ENCODE data around the gene GNAL.

The GNAL gene

DNA sequence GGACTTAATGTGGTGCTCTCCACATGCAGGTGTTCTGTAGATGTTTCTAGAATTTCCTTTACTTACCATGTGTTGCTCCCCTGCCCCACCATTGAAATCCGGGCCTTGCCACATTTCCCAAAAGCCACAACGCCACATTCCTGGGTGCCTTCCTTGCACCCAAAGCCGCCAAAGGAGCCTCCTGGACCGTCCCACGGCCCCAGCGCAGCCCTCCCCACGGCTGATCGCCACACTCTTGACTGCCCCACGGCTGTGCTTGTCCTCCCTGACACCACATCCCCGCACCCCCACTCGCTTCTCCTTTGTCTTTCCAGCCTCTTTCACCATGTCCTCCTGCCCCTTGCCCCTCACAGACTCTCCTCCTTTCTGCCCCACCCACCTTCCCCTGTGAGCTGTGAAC is 121.9 kb downstream of the GNAL start:
- no peak for TF ChIP-seq ESRRG (CRISPR knock-in tag; IDR thresholded peaks at IDR 0.05)
- ATAC-seq, result no peak

DNA sequence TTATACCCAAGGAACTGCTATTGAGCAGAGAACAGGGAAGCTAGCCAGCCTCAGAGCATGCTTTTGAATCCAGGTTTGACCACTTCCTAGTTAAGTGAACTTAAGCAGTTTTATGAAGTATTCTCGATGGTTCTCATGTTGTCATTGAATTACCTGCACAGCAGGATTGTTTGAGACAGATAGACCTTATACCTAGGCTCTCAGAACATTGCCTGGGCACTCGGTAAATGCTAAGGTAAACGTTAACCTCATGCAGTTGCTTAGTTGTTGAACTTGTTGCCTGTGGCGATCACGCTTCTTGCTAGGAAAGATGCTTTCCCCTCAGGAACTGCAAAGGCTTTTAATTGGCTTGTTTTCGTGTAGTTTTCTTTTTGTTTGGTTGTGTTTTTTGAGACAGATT is 128.2 kb downstream of the GNAL start:
- TF ChIP-seq, protein P1, sequence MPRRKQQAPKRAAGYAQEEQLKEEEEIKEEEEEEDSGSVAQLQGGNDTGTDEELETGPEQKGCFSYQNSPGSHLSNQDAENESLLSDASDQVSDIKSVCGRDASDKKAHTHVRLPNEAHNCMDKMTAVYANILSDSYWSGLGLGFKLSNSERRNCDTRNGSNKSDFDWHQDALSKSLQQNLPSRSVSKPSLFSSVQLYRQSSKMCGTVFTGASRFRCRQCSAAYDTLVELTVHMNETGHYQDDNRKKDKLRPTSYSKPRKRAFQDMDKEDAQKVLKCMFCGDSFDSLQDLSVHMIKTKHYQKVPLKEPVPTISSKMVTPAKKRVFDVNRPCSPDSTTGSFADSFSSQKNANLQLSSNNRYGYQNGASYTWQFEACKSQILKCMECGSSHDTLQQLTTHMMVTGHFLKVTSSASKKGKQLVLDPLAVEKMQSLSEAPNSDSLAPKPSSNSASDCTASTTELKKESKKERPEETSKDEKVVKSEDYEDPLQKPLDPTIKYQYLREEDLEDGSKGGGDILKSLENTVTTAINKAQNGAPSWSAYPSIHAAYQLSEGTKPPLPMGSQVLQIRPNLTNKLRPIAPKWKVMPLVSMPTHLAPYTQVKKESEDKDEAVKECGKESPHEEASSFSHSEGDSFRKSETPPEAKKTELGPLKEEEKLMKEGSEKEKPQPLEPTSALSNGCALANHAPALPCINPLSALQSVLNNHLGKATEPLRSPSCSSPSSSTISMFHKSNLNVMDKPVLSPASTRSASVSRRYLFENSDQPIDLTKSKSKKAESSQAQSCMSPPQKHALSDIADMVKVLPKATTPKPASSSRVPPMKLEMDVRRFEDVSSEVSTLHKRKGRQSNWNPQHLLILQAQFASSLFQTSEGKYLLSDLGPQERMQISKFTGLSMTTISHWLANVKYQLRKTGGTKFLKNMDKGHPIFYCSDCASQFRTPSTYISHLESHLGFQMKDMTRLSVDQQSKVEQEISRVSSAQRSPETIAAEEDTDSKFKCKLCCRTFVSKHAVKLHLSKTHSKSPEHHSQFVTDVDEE (CRISPR knock-in tag; IDR thresholded peaks at IDR 0.05), result no peak
- TF ChIP-seq ISL1 (CRISPR knock-in tag; IDR thresholded peaks at IDR 0.05) (no peak), ZC3H10 (CRISPR knock-in tag; IDR thresholded peaks at IDR 0.05) (no peak), OSR1 (CRISPR knock-in tag; IDR thresholded peaks at IDR 0.05) (no peak), ZFP3 (CRISPR knock-in tag; IDR thresholded peaks at IDR 0.05) (no peak), RARB (CRISPR knock-in tag; IDR thresholded peaks at IDR 0.05) (no peak), ESRRG (CRISPR knock-in tag; IDR thresholded peaks at IDR 0.05) (no peak), ZNF8 (CRISPR knock-in tag; IDR thresholded peaks at IDR 0.05) (no peak), TOX (CRISPR knock-in tag; IDR thresholded peaks at IDR 0.05; ENCODE audit: borderline replicate concordance) (no peak), TCF4 (CRISPR knock-in tag; IDR thresholded peaks at IDR 0.05; ENCODE audit: borderline replicate concordance) (no peak)
- TF ChIP-seq, protein P2, sequence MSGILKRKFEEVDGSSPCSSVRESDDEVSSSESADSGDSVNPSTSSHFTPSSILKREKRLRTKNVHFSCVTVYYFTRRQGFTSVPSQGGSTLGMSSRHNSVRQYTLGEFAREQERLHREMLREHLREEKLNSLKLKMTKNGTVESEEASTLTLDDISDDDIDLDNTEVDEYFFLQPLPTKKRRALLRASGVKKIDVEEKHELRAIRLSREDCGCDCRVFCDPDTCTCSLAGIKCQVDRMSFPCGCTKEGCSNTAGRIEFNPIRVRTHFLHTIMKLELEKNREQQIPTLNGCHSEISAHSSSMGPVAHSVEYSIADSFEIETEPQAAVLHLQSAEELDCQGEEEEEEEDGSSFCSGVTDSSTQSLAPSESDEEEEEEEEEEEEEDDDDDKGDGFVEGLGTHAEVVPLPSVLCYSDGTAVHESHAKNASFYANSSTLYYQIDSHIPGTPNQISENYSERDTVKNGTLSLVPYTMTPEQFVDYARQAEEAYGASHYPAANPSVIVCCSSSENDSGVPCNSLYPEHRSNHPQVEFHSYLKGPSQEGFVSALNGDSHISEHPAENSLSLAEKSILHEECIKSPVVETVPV (CRISPR knock-in tag; IDR thresholded peaks at IDR 0.05), result no peak
- no peak for ATAC-seq

DNA sequence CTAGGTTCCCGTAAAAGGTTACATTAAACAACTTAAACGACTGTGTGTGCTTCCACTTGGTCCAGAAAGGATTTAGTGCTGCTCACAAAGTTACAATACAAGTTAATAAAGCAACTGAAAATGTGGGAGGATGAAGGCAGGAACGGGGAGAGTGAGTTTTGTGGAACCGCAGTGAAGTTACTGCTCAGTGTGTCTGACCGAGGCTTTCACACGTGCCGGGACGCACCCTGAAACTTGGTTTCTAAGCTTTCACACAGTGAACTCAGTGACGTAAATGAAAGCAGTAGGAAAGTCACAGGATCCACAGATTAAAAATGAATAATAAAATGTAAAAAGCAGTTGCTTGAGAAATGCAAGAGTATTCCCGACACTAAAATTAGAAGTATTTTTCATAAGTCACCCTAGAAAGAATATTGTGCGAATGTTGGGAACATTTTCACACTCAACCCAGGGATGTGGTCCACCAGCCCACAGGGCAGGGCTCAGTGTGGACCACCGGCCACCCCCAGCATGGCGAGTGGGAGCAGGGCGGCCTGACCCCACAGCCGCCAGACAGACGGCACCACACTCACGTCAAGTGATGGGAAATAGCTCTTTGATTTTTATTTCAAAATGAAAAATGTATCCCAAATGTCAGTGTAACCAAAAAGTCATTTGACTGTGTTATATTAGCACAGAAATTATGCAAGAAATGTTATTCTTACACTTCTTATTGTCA is 129.6 kb downstream of the GNAL start:
- ATAC-seq, result no peak
- TF ChIP-seq ZNF8 (CRISPR knock-in tag; IDR thresholded peaks at IDR 0.05) (no peak), ZNF565 (CRISPR knock-in tag; conservative IDR thresholded peaks at IDR 0.05; ENCODE audit: low read depth) (no peak), ZFP3 (CRISPR knock-in tag; IDR thresholded peaks at IDR 0.05) (no peak), TCF4 (CRISPR knock-in tag; IDR thresholded peaks at IDR 0.05; ENCODE audit: borderline replicate concordance) (no peak), ZC3H10 (CRISPR knock-in tag; IDR thresholded peaks at IDR 0.05) (no peak), ZNF70 (CRISPR knock-in tag; IDR thresholded peaks at IDR 0.05) (no peak), ISL1 (CRISPR knock-in tag; IDR thresholded peaks at IDR 0.05) (no peak)
- TF ChIP-seq, protein P3, sequence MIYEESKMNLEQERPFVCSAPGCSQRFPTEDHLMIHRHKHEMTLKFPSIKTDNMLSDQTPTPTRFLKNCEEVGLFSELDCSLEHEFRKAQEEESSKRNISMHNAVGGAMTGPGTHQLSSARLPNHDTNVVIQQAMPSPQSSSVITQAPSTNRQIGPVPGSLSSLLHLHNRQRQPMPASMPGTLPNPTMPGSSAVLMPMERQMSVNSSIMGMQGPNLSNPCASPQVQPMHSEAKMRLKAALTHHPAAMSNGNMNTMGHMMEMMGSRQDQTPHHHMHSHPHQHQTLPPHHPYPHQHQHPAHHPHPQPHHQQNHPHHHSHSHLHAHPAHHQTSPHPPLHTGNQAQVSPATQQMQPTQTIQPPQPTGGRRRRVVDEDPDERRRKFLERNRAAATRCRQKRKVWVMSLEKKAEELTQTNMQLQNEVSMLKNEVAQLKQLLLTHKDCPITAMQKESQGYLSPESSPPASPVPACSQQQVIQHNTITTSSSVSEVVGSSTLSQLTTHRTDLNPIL (CRISPR knock-in tag; IDR thresholded peaks at IDR 0.05; ENCODE audit: low read depth), result no peak
- TF ChIP-seq, protein P4, sequence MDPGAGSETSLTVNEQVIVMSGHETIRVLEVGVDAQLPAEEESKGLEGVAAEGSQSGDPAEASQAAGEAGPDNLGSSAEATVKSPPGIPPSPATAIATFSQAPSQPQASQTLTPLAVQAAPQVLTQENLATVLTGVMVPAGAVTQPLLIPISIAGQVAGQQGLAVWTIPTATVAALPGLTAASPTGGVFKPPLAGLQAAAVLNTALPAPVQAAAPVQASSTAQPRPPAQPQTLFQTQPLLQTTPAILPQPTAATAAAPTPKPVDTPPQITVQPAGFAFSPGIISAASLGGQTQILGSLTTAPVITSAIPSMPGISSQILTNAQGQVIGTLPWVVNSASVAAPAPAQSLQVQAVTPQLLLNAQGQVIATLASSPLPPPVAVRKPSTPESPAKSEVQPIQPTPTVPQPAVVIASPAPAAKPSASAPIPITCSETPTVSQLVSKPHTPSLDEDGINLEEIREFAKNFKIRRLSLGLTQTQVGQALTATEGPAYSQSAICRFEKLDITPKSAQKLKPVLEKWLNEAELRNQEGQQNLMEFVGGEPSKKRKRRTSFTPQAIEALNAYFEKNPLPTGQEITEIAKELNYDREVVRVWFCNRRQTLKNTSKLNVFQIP (CRISPR knock-in tag; IDR thresholded peaks at IDR 0.05; ENCODE audit: borderline replicate concordance, low read depth), result no peak
- TF ChIP-seq, protein P5, sequence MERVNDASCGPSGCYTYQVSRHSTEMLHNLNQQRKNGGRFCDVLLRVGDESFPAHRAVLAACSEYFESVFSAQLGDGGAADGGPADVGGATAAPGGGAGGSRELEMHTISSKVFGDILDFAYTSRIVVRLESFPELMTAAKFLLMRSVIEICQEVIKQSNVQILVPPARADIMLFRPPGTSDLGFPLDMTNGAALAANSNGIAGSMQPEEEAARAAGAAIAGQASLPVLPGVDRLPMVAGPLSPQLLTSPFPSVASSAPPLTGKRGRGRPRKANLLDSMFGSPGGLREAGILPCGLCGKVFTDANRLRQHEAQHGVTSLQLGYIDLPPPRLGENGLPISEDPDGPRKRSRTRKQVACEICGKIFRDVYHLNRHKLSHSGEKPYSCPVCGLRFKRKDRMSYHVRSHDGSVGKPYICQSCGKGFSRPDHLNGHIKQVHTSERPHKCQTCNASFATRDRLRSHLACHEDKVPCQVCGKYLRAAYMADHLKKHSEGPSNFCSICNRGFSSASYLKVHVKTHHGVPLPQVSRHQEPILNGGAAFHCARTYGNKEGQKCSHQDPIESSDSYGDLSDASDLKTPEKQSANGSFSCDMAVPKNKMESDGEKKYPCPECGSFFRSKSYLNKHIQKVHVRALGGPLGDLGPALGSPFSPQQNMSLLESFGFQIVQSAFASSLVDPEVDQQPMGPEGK (CRISPR knock-in tag; IDR thresholded peaks at IDR 0.05; ENCODE audit: borderline replicate concordance), result no peak

DNA sequence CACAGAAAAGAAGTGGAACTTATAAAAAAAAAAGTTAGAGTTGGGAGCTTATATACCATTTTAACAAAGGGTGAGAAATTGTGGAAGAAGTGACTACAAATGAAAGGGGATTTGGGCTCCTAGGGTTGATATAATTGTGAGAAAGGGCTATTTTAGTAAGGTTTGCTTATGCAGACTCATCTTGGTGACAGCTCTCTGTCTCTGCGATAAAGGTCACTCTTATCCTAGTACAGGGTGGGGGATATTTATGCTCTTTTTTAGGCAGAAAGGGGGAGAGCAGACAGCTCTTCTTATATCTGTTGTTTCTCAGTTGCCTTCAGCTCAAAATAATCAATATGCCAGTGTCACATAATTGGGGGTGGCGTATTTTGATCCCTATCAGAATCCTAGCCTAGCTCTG is 130.9 kb downstream of the GNAL start:
- no peak for ATAC-seq
- TF ChIP-seq, protein P5 (CRISPR knock-in tag; IDR thresholded peaks at IDR 0.05; ENCODE audit: borderline replicate concordance), result no peak
- TF ChIP-seq, protein P3 (CRISPR knock-in tag; IDR thresholded peaks at IDR 0.05; ENCODE audit: low read depth), result no peak
- no peak for TF ChIP-seq ZC3H10 (CRISPR knock-in tag; IDR thresholded peaks at IDR 0.05)
- no peak for TF ChIP-seq ISL1 (CRISPR knock-in tag; IDR thresholded peaks at IDR 0.05)
- no peak for TF ChIP-seq ARNTL (CRISPR knock-in tag; IDR thresholded peaks at IDR 0.05; ENCODE audit: borderline replicate concordance, low read depth)
- TF ChIP-seq, protein P4 (CRISPR knock-in tag; IDR thresholded peaks at IDR 0.05; ENCODE audit: borderline replicate concordance, low read depth), result no peak
- TF ChIP-seq PPARA (CRISPR knock-in tag; IDR thresholded peaks at IDR 0.05; ENCODE audit: borderline replicate concordance), result no peak
- no peak for TF ChIP-seq GLIS3 (CRISPR knock-in tag; IDR thresholded peaks at IDR 0.05)
- no peak for TF ChIP-seq ZFP3 (CRISPR knock-in tag; IDR thresholded peaks at IDR 0.05)
- TF ChIP-seq ESRRG (CRISPR knock-in tag; IDR thresholded peaks at IDR 0.05), result no peak
